ENCODE measurements around the gene PTGS2.

PTGS2 gene

DNA sequence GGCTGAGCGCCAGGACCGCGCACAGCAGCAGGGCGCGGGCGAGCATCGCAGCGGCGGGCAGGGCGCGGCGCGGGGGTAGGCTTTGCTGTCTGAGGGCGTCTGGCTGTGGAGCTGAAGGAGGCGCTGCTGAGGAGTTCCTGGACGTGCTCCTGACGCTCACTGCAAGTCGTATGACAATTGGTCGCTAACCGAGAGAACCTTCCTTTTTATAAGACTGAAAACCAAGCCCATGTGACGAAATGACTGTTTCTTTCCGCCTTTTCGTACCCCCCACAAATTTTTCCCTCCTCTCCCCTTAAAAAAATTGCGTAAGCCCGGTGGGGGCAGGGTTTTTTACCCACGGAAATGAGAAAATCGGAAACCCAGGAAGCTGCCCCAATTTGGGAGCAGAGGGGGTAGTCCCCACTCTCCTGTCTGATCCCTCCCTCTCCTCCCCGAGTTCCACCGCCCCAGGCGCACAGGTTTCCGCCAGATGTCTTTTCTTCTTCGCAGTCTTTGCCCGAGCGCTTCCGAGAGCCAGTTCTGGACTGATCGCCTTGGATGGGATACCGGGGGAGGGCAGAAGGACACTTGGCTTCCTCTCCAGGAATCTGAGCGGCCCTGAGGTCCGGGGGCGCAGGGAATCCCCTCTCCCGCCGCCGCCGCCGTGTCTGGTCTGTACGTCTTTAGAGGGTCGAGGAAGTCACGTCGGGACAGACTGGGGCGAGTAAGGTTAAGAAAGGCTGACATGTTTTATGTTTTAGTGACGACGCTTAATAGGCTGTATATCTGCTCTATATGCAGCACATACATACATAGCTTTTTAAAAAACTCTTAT lies at the start of gene PTGS2:
Gene PTGS2 (minus strand): TSS at position 179 of the 817 bp plus-strand sequence. CDS start 133 bp downstream, at position 46.
- DNase-seq: peak; percentile 24

DNA sequence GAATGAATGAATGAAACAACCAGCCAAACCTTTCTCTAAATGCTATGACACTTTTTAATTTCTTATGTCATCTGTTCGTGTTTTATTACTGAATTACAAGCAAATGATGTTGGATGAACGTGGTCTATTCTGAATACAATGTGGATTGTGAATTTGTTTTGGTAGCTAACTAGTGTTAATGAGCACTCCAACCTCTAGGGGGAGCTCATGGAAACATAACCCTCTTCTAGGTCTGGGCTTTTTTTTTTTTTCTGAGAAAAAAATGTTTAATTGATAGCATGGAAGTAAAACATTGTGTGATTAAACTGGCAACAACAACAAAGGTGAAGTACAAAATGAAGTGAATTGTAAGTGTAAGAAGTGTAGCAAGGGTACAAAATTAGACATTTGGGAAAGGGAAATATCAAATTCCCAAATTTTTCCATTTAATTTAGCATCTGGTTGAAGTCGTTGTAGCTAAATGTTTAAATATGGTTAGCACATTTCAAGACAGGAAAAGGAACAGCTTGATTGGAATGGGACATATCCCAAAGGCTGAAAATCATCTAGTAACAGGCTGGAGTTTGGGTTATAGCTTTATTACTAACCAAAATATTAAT lies 42.6 kb upstream of the PTGS2 start:
- DNase-seq: no peak

DNA sequence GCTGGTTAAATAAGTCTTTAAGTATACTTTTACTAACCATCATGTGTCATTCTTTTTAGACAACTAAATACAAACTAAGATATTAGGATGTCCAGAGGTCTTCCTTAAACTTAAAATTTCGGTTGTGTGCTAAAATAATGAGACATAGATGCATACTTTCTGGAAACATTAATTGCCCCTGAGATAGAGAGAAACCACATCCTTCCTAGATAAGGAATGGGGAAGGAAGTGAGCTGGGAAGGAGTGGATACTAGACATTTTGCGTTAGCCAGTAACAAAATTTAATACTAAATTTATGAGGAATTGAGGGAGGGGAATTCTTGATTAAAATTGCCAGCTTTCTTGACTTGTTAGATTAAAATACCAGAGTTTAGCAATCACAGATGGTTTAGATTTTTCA lies 37.1 kb upstream of the PTGS2 start:
- DNase-seq: no peak

DNA sequence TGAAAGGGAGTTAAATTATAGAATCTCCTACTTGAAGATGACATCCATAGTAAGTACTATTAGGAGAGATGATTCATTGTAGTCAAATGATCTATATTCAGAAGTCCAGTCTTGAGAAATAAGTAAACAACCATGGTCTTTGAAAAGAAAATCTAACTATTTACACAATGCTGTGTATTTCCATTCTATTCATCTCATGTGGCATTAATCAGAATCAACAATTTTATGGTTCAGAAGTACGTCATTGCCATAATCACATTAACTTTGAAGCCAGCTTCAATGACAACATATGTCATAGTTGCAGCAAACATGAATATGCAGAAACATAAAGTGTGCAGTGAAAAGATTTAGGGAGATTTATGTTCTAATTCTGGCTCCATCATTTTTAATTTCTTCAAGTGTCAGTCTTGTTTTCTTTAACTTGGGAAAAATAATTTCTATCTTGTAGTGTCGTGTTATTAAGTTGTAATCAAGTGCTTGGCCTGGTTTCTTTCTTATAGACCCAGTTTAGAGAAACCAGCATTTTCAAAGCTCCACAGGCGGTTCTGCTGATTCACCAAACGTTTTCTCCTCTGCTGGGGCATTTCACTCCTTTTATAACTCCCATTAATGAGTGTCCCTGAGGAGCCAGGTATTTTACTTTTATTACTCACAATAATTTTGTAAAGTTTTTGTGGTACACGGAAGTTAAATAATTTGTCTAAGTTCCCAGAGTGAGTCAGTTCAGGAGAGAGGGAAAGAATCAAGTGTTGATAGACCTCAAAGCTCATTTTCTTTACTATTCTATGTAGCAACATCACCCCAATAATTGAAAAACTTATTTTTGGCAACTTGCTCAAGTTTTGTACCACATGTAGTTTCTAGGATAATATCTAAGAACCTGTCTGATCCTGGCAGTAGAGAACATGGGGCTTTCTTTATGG lies 35.9 kb upstream of the PTGS2 start:
- DNase-seq: no peak

DNA sequence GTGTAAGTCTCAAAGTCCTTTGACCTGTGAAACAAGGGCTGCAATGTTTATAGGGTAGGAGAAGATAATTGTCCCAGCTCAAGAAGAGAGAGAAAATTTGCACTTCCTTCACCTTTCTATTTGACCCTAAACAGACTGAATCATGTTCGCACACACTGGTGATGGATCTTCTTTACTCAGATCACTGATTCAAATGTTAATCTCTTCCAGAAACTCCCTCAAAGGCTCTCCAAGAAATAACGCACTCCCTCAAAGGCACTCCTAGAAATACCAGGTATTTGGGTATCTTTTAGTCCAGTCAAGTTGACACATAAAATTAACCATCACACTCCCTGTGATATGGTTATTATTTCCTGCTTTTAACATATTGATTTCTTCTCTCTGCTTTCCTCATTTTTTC lies 30.5 kb upstream of the PTGS2 start:
- no peak for DNase-seq

DNA sequence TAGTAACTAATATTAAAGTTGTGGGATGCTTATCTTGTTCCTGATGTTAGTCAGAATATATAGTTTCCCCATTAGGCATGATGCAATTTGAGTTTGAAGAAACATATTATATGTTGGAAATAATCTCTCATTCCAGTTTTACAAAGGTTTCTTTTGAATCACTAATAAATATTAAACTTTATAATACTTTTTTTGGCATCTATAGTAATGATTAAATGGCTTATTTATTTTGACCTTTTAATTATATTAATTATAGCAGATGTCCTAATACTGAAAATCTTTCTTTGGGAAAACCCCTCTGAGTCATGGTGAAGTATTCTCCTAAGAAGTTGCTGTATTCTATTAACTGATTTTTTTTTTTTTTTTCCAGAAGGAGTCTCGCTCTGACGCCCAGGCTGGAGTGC lies 28.5 kb upstream of the PTGS2 start:
- DNase-seq: no peak

DNA sequence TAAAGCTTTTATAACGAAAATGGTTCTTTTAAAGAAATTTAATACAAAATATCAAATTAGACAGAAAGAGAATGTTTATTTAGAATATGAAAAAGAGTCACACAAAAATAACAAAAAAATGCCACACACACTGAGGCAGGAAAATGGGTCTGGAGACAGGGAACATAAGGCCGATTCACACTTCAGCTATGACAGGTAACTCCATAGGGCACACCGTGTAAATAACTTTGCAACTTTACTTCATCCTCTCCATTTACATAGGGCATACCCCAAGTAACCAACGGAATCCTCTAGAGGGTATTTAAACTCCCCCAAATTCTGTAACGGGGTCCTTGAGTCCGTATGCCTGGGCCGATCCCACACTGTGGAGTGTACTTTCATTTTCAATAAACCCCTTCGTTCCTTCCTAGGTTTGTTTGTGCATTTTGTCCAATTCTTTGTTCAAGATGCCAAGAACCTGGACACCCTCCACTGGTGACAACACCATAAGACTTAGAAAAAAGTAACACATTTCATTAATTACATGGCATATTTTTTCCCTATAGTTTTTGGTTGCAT lies 23.1 kb upstream of the PTGS2 start:
- DNase-seq: no peak

DNA sequence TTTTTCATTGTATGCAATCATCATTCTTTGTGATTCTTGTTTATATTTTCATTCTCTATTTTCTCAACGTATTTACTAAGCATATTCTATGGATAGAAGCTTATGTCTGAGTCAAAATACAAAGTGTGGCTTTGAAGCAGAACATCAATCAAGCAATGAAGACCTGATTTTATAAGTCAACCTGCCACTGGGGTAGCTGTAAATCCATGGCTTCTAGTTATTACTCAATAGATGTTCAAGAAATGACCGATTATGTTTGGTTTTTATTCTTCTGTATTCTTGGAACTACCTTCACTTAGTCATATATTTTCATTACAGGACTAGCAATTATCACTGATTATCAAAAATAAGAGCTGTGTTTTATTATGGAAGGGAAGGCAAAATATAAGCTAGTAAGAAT lies 20.5 kb upstream of the PTGS2 start:
- no peak for DNase-seq

DNA sequence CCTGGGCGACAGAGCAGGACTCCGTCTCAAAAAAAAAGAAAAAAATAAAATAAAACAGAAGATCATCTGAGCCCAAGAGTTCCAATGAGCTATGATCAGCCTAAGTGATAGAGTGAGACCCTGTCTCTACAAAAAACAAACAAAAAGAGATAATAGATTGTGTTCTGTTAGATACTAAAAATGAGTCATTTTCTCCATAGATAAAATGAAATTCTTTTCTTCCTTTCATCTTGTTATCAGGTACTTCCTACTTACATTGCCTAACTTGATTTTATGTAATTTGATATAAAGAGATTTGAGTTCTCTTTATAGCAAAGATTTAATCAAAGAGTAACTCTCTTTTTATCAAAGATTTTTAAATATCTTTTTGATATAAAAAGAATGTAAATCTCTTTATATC lies 19.3 kb upstream of the PTGS2 start:
- no peak for DNase-seq

DNA sequence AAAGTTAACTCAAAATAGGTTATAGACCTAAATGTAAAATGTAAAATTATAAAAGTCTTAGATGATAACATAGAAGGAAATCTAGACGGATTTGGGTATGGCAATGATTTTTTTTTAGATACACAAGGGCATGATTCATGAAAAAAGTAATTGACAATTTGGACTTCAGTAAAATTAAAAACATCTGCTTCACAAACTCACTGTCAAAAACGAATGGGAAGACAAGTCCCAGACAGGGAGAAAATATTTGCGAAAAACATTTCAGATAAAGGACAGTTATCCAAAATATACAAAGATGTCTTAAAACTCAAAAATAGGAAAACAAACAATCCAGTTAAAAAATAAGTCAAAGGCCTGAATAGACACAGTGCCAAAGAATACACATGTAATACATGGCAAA lies 9.7 kb upstream of the PTGS2 start:
- no peak for DNase-seq

DNA sequence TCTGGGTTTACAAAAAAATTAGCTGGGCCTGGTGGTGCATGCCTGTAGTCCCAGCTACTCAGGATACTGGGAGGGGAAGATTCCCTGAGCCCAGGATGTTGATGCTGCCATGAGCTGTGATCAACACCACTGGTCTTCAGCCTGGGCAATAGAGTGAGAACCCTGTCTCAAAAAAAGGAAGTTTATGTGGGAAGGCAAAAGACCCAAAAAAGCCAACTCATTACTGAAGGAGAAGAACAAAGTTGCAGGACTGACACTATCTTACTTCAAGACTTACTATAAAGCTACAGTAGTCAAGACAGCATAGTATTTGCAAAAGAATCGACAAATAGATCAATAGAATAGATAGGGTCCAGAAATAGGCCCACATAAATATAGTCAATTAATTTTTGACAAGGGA lies 9.2 kb upstream of the PTGS2 start:
- DNase-seq: no peak

DNA sequence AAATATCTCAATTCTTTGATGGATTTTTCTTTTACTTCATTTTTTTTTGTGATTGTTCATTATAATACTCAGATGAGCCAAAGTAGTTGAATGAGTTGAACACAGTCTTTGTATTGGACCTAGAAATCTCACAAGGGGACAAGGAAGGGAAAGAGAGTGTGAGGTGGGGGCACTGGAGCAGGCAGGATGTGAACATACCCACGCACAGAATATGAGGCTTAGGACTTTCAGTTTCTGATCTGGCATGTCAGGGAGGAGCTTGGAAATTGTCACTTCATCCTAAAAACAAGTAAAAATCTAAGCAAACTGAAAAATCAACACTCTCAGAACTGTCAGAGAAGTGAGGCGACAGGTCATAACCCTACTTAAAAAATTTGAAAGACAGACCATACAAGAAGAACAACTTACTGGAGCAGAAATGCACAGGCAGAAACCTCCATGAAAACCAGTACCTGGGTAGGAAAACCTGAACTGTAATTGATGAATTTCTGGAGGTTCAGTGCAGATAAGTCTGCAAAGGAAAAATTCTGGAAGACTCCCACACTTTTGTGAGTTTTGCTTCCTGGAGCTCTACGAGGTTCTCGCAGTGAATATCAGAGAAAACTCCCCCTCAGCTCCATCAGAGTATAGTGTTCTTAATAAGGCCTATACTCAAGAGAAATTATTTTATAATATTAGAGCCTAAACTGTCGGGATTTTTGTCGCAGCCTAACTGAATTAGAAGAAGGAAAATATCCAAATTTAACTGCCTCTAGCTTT lies 3.6 kb upstream of the PTGS2 start:
- no peak for DNase-seq

DNA sequence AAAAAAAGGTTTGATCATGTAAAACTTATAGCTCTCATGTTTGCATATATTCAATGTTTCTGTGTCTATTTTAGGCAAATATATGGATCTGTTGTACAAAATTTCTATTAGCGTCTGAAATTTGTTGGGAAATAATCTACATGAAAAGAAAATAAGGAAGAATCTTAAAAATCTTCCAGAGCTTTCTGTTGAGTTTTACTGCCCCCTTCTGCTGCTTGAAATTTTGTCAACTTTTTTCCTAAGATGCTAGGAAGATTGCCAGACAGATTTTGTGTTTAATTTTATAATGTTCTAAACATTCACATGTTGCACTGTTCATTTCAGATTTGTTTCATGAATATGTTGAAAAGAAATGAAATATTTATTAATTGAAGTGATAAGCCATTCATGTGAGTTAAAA lies 2.5 kb upstream of the PTGS2 start:
- no peak for DNase-seq

DNA sequence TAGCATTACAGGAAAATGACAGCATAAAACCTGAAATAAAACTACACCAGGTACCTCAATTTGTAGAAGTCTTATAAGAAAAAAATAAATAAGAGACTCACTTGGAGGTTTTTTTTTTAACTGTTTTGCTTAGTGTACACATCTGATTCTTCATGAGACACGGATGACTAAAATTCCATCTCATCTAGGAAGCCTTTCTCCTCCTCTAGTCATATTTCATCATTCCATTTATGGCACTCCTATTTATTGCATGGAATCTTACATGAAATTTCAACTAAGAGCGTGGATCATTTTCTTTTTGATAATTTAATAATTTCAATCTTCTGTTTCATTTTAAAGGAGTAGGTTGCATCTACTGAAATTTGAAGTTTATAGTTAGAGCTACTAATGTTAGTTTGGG lies 1.6 kb upstream of the PTGS2 start:
- DNase-seq: no peak

DNA sequence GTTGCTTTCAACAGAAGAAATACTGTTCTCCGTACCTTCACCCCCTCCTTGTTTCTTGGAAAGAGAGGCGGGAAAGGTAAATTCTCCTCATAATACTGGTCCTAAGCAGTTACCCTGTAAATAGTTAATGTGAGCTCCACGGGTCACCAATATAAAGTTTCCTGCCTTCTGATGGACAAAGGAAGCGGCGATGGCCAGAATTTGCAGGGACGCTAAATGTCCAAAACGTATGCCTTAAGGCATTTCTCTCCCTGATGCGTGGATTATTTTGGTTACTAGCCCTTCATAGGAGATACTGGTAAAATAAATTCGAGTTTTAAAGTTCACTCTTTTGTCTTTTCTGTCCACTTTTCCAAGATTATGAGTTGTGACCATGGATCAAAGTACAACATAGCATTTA lies 898 bp upstream of the PTGS2 start:
- no peak for DNase-seq

DNA sequence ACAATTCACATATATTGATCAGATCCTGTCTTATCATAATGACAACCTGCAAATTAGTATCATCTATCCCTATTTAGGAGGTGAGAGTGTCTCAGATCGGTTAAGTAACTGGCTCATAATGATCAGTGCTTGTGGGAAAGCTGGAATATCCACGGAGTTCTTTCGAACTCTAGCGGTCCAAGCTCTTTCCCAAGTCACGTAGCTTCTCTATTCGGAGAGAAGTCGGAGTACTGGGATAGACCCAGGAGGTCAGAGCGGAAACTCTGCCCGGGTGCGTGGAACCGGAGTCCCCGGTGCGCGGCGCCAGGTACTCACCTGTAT lies 339 bp downstream of the PTGS2 start:
- no peak for DNase-seq

DNA sequence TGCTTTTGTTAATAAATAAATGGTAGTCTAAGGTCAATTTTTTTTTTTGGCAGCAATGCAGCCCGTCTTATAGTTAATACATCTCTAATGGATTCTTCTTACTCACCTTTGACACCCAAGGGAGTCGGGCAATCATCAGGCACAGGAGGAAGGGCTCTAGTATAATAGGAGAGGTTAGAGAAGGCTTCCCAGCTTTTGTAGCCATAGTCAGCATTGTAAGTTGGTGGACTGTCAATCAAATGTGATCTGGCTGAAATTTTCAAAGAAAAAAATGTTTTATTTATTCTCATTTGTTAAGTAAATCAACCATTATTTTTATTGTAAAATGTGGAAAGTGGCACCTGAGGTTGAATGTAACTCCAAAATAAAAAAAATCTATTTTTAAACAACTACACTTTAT lies 2.1 kb downstream of the PTGS2 start:
- no peak for DNase-seq

DNA sequence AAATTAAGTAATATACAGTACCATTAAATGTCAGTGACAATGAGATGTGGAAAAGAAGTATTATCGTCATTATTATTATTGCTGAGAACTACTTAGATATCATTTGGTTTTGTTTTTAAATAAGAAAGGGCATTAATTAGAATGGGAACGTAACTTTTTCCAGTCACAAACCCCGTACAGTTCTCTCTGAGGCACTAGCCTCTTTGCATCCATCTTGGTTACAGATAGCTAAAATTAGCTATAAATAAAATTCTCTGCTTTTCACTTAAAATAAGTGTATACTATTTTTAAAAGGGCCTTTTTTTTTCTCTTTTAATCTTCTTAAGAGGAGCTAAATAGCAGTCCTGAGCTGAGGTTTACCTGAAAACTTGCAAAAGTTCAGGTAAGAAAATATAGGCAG lies 7.6 kb downstream of the PTGS2 start:
- DNase-seq: no peak

DNA sequence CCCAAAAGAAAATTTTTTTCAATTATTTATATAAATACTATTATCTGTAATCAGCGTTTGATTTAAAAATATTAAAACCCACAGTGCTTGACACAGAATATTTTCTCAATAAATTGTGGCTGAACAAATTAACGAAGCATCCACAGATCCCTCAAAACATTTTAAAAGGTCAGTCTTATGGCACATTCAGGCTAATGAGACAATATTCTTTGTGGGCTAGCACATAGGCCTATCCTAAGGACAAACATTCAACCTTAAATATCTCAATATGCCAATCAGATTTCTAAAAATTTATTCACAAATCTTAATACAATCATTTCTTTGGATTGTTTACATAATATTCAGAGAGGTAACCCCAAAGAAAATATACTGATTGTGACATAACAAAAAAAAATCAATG lies 8.1 kb downstream of the PTGS2 start:
- no peak for DNase-seq

DNA sequence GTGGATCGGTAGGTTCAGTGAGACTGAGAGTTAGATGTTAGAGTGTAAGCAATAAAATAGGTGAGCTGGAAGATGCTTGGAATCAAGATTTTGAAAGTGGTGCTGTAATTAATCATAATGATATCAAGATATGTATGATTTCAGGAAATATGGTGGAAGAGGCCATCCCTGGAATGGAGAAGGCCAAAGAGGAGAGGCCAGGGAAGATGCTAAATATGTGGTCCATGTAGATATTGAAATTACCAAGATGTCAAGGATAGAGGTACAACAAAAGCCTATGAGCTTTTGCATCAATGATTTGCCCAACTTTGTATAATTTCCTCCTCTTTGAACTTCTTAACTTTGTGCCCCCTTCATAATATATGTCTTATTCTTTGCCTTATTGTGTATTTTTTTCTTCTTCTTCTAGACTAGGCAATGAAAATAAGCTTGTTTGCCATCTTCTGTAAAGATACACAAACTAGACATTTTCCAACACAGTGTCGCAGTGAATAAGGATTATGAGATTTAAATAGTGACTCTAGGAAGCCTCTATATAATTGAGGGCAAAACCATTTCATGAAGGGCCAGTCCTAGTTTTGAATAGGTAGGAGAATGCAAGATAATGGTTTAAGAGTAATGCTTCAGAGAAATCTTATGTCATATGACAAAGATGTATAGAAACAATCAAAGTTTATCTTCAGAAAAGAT lies 8.9 kb downstream of the PTGS2 start:
- DNase-seq: no peak

DNA sequence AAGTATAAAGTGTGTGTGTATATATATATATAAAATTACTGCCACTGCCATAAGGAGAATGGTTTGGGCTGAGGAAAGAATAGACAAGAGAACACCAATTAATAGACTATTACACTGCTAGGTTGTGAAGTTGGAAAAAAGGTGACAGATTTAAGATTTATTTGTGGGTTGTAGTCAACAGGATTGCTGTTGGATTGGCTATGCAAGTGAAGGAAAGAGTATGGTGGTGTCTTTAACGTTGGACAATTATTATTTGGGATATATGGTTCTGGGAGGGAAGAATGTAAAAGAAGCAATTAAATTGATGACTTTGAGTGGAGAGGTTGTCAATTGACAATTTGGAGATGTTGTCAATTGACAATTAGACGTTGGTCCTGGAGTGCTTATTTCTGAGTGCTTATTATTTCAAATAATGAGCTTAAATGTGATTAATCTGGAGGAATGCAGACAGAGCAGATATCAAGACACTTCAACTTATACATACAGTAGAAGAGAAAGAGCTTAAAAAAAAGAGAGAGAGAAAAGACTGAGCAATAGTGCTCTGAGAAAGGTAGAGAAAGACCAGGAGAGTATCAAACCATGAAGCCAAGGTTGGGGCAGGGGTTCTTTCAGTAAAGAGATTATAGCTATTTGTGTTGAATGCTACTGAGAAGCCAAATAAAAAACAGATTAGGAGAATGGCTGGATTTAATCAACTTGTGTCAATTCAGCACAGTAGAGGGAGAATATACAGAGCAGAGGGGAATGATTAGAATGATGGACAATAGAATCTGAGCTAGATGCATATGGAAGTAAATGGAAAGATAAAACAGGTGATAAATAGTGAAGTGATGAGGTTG lies 9.7 kb downstream of the PTGS2 start:
- DNase-seq: no peak

Data from NCI-H524 treated with DMSO at 0.1 percent for 48 hours (cell line).